Osteocyte (in vitro differentiated cells): ENCODE results near the gene SLC35G6. TPM values are rescaled to one million over a fixed set of nuclear protein-coding genes. Genes with fewer than 3 reads are reported as not detected.
A peak's percentile ranks its signal among the peaks of the same experiment; 100 is the strongest.

Source experiments
- DNase-seq: peaks from one replicate; pipeline ENCODE4 v3.0.0; 2021; ENCODE audit warnings: mixed read lengths; ENCODE audit not compliant: unreplicated experiment; ENCODE audit errors: extremely low spot score
- H3K27ac Mint-ChIP-seq: one replicate; pipeline ENCODE4 v1.8.0; 2021; ENCODE audit warnings: mild to moderate bottlenecking, mixed read lengths; ENCODE audit not compliant: unreplicated experiment
- H3K27me3 Mint-ChIP-seq: one replicate; pipeline ENCODE4 v1.8.0; 2021; ENCODE audit warnings: mixed read lengths; ENCODE audit not compliant: unreplicated experiment
- H3K36me3 Mint-ChIP-seq: one replicate; pipeline ENCODE4 v1.8.0; 2021; ENCODE audit warnings: mixed read lengths; ENCODE audit not compliant: unreplicated experiment
- H3K4me1 Mint-ChIP-seq: one replicate; pipeline ENCODE4 v1.8.0; 2021; ENCODE audit warnings: mixed read lengths; ENCODE audit not compliant: unreplicated experiment
- H3K4me3 Mint-ChIP-seq: one replicate; pipeline ENCODE4 v1.8.0; 2021; ENCODE audit warnings: mild to moderate bottlenecking, moderate library complexity, mixed read lengths; ENCODE audit not compliant: unreplicated experiment
- H3K9me3 Mint-ChIP-seq: one replicate; pipeline ENCODE4 v1.8.0; 2021; ENCODE audit warnings: mixed read lengths; ENCODE audit not compliant: unreplicated experiment
- CTCF ChIP-seq: fragments of 200-600 bp; sonication (generic); IDR thresholded peaks from 2 replicates; pipeline ENCODE4 v1.5.0; 2021; ENCODE audit warnings: antibody characterized with exemption, mild to moderate bottlenecking, moderate library complexity
- total RNA-seq: library from RNA; stranded (reverse); gene quantifications from 2 replicates; pipeline ENCODE4 v1.2.1, GENCODE V29; 2021

The SLC35G6 gene
- total RNA-seq, 1 donor from 2014 or later: not detected

DNA sequence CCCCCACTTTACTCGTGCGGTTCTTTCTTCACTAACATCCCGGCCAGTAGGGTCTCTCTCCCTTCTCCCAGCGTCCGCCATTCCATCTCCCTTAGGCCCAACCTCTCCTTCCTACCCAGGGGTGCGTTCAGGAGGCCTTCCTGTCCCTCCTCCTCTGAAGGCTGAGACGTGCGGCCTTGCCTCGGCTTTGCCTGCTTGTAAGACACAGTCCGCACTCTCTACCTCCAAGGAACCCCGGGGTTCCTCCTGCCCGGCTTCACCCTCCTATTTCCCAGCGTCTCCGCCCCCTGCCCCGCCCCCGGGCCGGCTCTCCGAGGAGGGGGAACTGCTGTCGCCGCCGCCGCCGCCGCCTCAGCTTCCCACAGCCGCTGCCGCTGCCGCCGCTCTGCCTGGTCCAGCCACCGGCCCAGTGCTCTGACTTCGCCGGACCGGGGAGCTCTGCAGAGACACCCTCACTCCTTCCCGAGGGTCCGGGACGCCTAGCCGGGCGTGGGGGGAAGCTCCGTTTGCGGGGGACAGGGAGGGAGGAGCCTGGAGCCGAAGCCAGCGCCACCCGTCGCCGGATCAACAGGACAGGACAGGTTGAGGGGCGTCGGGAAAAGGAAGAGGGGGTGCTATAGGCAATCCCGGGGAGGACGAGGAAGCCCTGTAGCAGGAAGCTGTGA lies 43.2 kb upstream of the SLC35G6 start:
- H3K27ac Mint-ChIP-seq: no peak overlapping the region
- H3K9me3 Mint-ChIP-seq: no peaks in the 10 kb centered on the region
- peaks cover 2% of the 10 kb centered on the region for H3K36me3 Mint-ChIP-seq
- peaks cover 33% of the 10 kb centered on the region for H3K27me3 Mint-ChIP-seq
- no peak for TF ChIP-seq CTCF
- peaks cover 43% of the 10 kb centered on the region for H3K4me1 Mint-ChIP-seq
- no peak for DNase-seq
- peak overlapping the region; percentile 63 for H3K4me3 Mint-ChIP-seq

- Mint-ChIP-seq H3K27me3 (peaks cover 36% of the 10 kb centered on the region), H3K36me3 (peaks cover 2% of the 10 kb centered on the region), H3K9me3 (no peaks in the 10 kb centered on the region), H3K4me1 (peaks cover 44% of the 10 kb centered on the region), H3K4me3 (peak overlapping the region; percentile 63), H3K27ac (no peak overlapping the region)
- no peak for DNase-seq
- no peak for TF ChIP-seq CTCF
Observed at GRCh38 chr17:7438656-7439460, 42.4 kb upstream of the SLC35G6 start.

DNA sequence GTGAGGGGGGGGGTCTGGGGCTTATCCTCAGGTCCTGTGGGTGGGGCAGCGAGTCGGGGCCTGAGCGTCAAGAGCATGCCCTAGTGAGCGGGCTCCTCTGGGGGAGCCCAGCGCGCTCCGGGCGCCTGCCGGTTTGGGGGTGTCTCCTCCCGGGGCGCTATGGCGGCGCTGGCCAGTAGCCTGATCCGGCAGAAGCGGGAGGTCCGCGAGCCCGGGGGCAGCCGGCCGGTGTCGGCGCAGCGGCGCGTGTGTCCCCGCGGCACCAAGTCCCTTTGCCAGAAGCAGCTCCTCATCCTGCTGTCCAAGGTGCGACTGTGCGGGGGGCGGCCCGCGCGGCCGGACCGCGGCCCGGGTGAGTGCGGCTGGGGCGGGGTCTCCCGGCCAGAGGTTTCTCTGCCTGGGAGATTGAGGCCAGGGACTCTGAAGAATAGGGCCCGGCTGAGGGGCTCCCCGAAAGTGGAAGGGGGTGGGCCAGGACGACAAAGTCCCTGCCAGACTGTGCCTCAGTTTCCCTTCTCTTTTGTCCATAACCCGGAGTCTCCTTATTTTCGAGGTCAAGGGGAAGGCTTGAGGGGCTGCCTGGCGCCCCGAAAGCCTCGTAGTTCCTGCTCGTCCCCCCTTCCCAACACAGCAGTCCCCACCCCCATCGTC lies 41.7 kb upstream of the SLC35G6 start, which contains the start of gene FGF11:
Gene FGF11, plus strand, starts transcription at position 51 of the 651 bp plus-strand sequence. Its CDS starts 109 bp downstream, at position 160.
- peaks cover 46% of the 10 kb centered on the region for H3K4me1 Mint-ChIP-seq
- H3K27ac Mint-ChIP-seq: no peak within 1 kb of the TSS
- no peak for DNase-seq
- peaks cover 36% of the 10 kb centered on the region for H3K27me3 Mint-ChIP-seq
- H3K4me3 Mint-ChIP-seq: peak within 1 kb of the TSS; percentile 79
- no peak for TF ChIP-seq CTCF
- H3K9me3 Mint-ChIP-seq: no peaks in the 10 kb centered on the region
- peaks cover 2% of the 10 kb centered on the region for H3K36me3 Mint-ChIP-seq

GRCh38 chr17:7440113-7440833 lies 41.0 kb upstream of the SLC35G6 start:
- TF ChIP-seq CTCF: no peak

More at GRCh38 chr17:7440113-7440833, 41.0 kb upstream of the SLC35G6 start:
- no peak for DNase-seq
- H3K4me3 Mint-ChIP-seq: peak overlapping the region; percentile 79
- no peaks in the 10 kb centered on the region for H3K9me3 Mint-ChIP-seq
- H3K27ac Mint-ChIP-seq: no peak overlapping the region
- peaks cover 36% of the 10 kb centered on the region for H3K27me3 Mint-ChIP-seq
- peaks cover 50% of the 10 kb centered on the region for H3K4me1 Mint-ChIP-seq
- peaks cover 2% of the 10 kb centered on the region for H3K36me3 Mint-ChIP-seq
